Activated naive CD4-positive, alpha-beta T cell (primary cell): ENCODE results near the gene HSPH1.

Experiments used
- DNase-seq, 4 experiments: peaks; one replicate each; lab custom pipeline; 2025; lab: John Stamatoyannopoulos, UW

Gene HSPH1

DNA sequence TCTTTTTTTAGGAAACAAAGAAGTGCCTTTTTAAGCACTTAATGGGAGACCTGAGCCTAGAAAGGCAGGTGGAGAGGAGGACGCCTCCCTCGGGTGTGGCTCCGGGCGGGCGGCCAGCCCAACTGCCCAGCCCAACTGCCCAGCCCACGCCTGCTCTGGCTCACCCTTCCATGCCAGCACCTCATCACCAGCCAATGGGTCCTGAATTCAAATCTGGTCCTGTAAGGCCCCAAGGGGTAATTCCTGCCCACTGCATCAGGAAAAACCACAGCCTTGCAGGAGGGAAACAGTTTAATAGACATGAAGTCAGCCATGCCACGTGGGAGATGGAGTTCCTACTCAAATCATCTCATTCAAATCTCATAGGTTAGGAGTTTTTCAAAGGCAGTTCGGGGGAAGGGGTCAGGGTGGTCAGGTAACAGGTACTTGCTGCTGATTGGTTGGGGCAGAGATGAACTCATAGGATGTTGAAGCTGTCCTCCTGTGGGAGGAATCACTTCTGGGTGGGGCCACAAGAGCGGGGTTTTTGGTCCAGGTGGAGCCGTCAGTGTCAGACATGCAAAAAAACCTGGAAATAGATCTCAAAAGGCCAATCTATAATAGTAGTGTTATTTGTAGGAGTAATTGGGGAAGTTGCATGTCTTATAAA is 64.9 kb downstream of the HSPH1 start:
- no peak for DNase-seq

DNA sequence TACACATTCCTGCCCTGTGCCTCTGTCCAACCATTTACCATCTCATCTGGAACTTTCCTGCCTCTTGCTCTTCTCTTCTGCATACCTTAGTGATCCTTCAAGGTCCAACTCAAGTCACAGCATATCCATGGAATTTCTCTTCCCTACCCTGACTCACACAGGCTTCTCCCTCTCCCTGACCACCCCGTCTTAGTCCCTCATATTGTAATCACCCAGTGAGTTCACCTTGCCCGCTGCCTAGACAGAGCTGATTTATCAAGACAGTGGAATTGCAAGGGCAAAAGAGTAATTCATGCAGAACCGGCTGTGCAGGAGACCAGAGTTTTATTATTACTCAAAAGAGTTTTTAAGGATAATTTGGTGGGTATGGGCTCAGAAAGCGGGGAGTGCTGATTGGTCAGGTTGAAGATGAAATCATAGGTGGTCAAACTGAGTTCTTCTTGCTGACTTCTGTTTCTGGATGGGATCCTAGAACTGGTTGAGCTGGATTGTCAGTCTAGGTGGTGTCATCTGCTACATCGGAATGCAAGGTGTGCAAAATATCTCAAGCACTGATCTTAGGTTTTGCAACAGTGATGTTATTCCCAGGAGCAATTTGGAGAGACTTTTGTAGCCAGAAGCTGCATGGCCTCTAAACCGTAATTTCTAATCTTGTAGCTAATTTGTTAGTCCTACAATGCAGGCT is 67.2 kb downstream of the HSPH1 start:
- no peak for DNase-seq

DNA sequence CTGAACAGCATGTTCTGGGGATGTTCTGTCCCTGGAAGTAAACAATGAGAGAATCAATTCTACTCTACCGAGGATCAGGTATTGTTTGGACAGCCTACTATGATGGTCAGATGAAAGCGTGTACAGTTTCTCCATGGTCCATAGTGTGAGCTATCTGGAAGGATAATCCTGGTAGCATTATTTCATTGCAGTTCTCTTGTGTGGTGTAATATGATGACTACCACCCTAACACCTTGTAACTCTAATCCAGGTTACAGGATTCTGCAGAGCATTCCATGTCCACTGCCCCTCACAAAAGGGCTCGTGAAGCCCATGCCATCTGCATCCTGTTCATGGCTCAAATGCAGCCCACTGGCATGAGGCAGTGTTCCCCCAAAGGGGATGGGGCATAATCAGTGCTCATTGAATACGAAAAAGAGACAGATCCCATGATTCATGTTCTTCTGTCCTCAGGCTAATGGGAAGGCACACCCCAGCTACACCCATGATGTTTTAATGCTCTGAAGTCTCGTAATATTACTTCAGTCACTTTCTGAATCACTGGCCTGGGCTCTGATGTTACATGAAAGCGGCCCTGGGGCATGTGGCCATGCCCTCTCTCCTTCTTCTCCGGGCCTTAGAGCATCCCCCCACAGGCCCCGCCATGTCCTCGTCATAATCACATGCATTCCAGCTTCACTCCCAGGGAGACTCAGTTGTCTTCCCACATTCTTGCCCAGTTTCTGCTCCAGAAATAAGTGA is 68.4 kb downstream of the HSPH1 start:
- DNase-seq, result no peak

DNA sequence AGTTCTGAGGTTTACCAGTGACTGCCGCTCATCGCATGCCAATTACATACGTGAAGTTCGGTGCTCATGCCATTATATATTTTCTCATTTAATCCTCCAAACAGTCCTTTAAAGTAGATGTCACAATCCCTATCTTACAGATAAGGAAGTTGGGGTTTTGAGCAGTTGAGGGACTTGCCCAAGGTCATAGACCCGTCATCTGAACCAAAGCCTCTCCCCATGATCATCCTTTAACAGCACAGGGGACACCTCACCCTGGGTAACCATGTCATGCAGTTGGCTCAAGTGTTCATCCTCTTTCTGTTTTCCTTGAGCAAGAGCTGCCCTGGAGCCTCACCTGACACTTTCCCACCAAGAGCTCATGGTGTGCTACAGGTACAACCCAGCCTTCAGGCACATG is 69.1 kb downstream of the HSPH1 start:
- DNase-seq, result no peak

DNA sequence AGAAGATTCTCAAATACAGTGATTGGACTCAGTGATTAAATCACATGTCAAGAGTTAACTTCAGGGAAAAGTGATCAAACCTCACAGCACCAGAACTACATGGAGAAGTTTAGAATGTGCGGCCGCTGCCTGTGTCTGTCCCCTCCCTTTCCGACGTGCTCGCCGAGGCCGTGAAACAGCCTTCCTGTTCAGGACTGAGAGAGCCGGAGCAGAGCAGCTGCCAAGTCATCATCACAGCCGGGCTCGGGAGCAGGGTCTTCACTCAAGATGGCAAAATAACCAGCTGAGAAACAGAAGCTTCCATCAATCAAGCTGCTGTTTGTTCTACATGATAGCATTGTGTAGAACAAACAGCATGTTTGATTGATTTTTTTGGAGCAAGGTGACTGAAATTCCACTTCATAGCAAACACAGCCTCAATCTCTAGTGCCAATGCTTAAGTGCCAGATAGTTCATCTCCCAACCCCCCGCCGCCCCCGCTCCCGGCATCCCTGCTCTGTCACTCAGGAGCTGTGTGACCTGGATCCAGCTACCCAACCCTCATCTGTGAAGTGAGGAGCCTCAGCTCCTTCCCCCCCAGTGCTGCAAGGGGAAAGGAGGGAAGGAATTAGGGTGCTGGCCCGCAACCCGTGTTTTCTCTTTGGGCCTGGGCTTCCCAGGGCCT is 70.6 kb downstream of the HSPH1 start:
- DNase-seq, result no peak

DNA sequence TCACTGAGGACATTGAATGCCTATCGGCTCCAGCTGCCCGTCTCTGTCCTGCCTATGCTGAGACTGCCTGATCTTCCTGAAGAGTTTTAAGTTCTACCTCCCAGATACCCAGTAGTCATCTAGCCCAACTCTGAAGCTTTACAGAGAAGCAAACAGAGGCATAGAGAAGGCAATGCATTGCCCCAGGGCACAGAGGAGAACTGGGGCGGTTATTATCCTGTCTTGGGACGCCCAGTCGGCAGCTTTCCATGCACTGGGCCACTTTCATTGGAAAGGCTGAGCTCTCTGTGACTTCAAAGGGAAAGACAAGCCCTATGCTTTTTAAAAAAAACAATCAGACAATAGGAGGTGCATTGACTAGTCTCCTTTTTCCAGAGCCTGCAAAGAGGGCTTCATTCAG is 71.6 kb downstream of the HSPH1 start:
- no peak for DNase-seq

DNA sequence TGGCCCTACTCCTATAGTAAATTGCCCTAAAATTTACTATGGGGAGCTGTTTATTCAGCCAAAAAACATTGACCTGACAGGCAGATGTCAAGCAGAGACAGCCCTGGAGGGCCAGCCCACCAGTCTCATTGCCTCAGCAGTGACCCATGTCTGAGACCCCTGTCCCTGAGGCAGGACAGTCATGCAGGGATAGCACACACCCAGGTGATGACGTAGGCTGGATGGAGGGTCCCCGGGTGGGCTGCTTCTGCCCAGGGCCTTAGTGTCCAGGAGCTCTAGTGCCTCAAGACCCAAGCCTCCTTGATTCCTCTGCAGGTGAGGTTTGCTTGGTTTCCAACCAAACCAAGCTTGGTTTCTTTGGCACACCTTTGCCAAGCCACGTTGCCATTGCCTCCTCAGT is 72.1 kb downstream of the HSPH1 start:
- DNase-seq, result no peak

DNA sequence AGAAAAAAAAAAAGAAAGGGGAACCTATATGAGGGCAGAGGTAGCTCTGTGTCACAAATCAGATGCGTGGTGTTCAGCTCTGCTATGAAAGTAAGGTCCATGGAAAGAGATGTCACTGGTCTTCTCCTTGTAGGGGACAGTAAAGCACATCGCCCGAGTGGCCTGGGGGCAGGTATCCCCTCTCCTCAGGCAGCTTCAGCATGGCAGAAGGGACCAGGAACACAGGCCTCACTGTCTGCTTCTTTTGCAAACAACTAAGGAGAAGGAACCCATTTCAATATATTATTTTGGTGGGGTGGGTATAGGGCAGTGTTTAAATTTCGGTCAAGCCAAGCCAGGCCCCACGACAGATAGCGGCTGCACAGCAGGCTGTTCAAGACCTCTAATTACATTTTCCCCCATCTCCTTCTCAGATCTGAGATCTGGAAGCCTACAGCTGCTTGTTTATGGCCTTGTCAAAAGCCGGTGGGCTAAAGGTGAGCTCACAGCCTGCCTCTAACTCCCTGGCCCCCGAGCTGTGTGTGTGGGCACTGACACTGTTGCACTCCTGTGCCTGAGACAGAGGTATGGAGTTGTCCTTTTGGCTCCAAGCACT is 72.8 kb downstream of the HSPH1 start:
- DNase-seq, result no peak
